K562 (cell line): ENCODE results near the gene CPED1. TPM values are rescaled to one million over a fixed set of nuclear protein-coding genes. Genes with fewer than 3 reads are reported as not detected.

Experiments used
- ATAC-seq: fragments of 200-7000 bp; cut with Tn5 transposase; 3 replicates; pipeline ENCODE4 v1.9.1; 2020; ENCODE audit warnings: moderate library complexity
- BruUV-seq: library from RNA; stranded (reverse); fragments of 400-500 nt; replicated peaks from 2 replicates; lab custom pipeline; 2021; lab: Mats Ljungman, UMichigan
- CTCF ChIA-PET: fragments of 300-600 bp; formaldehyde crosslinking; extraction: SDS; loops from one replicate; lab custom pipeline; 2021; ENCODE audit warnings: low intra/inter-chr PET ratio; lab: Yijun Ruan, JAX
- POLR2A ChIA-PET: fragments of 300-600, 350-650 bp; sonication (Branson Sonifier 250); formaldehyde crosslinking; extraction: SDS; loops from one replicate; lab custom pipeline; 2021; ENCODE audit warnings: antibody characterized with exemption, inconsistent platforms; lab: Yijun Ruan, JAX
- DNase-seq, 4 experiments: peaks; one replicate each; pipeline versions ENCODE4 v3.0.0 to v3.0.0-alpha.2; 2011 to 2018; ENCODE audit warnings: low spot score in 3 of 4, mixed read lengths in 3 of 4; ENCODE audit errors: extremely low read depth in 1 of 4
- FAIRE-seq: peaks from 2 replicates; lab custom pipeline; 2011; peaks lifted over from hg19 to GRCh38; lab: Jason Lieb, UNC
- H2AFZ ChIP-seq: 2 replicates; pipeline ENCODE4 v1.6.0; 2011; ENCODE audit warnings: low read depth, low read length, control low read depth, inconsistent platforms
- H3K27ac ChIP-seq: fragments of 200-600 bp; 3 replicates; pipeline ENCODE4 v1.8.0; 2011; ENCODE audit warnings: low read depth, mild to moderate bottlenecking, control low read depth, inconsistent platforms, low read length, moderate library complexity, mixed read lengths; ENCODE audit errors: extremely low read depth
- H3K27me3 ChIP-seq, 2 experiments: fragments of 300-600 bp in 1 of 2; 2 replicates in 1 of 2; 3 replicates in 1 of 2; pipeline versions ENCODE4 v1.6.0 to v1.8.0; 2011; ENCODE audit warnings: inconsistent platforms in 2 of 2, low read length in 2 of 2, mild to moderate bottlenecking in 1 of 2, mixed read lengths in 1 of 2, moderate library complexity in 1 of 2; ENCODE audit not compliant: control insufficient read depth in 2 of 2, insufficient read depth in 2 of 2
- H3K36me3 ChIP-seq: fragments of 300-600 bp; 3 replicates; pipeline ENCODE4 v1.8.0; 2011; ENCODE audit warnings: mild to moderate bottlenecking, low read length, inconsistent platforms; ENCODE audit not compliant: control insufficient read depth, insufficient read depth
- H3K4me1 ChIP-seq, 2 experiments: fragments of 200-600 bp in 1 of 2; replicated peaks in 1 of 2; 2 replicates in 1 of 2; 3 replicates in 1 of 2; pipeline versions ENCODE4 v1.5.1 to v1.8.0; 2011; ENCODE audit warnings: inconsistent platforms in 2 of 2, low read length in 2 of 2, mild to moderate bottlenecking in 1 of 2, mixed read lengths in 1 of 2, moderate library complexity in 1 of 2; ENCODE audit not compliant: control insufficient read depth in 2 of 2, insufficient read depth in 2 of 2
- H3K4me2 ChIP-seq: 2 replicates; pipeline ENCODE4 v1.6.1; 2011; ENCODE audit warnings: low read length, control low read depth, inconsistent platforms, mixed read lengths; ENCODE audit not compliant: insufficient read depth
- H3K4me3 ChIP-seq: fragments of 200-600 bp; sonication (generic), shearing (Covaris generic); 2 replicates; pipeline ENCODE4 v1.5.1; 2016; ENCODE audit warnings: control low read depth, inconsistent platforms
- H3K79me2 ChIP-seq: fragments of 200-600 bp; 3 replicates; pipeline ENCODE4 v1.8.0; 2011; ENCODE audit warnings: low read length, inconsistent platforms; ENCODE audit not compliant: control insufficient read depth, insufficient read depth
- H3K9ac ChIP-seq, 2 experiments: 2 replicates each; pipeline versions ENCODE4 v1.6.0 to v1.6.1; 2011; ENCODE audit warnings: low read depth in 2 of 2, low read length in 2 of 2, control low read depth in 1 of 2, inconsistent platforms in 1 of 2, mild to moderate bottlenecking in 1 of 2, mixed read lengths in 1 of 2; ENCODE audit not compliant: insufficient read depth in 1 of 2
- H3K9me1 ChIP-seq: one replicate; pipeline ENCODE4 v1.6.0; 2011; ENCODE audit warnings: inconsistent platforms, mild to moderate bottlenecking, low read length, moderate library complexity; ENCODE audit not compliant: control insufficient read depth, insufficient read depth
- H3K9me3 ChIP-seq: replicated peaks from 2 replicates; pipeline ENCODE4 v1.5.1; 2011; ENCODE audit warnings: low read depth, low read length, inconsistent platforms; ENCODE audit not compliant: control insufficient read depth, insufficient read depth
- H4K20me1 ChIP-seq: replicated peaks from 2 replicates; pipeline ENCODE4 v1.6.1; 2011; ENCODE audit warnings: low read length, inconsistent platforms, mixed read lengths; ENCODE audit not compliant: control insufficient read depth, insufficient read depth
- E2F5 ChIP-seq: sonication (generic); formaldehyde crosslinking; IDR thresholded peaks from 2 replicates; pipeline ENCODE4 v1.8.0; 2022; ENCODE audit warnings: mild to moderate bottlenecking, missing genetic modification reagents
- MEIS2 ChIP-seq: fragments of 450-650 bp; IDR thresholded peaks from 2 replicates; pipeline ENCODE4 v1.6.1; 2014; ENCODE audit warnings: mild to moderate bottlenecking; ENCODE audit not compliant: partially characterized antibody
- PBX2 ChIP-seq, 2 experiments: IDR thresholded peaks in 1 of 2; conservative IDR thresholded peaks in 1 of 2; 2 replicates each; pipeline ENCODE4 v1.6.1; 2016; ENCODE audit warnings: low read depth in 2 of 2, mild to moderate bottlenecking in 1 of 2, missing compliant biosample characterization in 1 of 2, missing genetic modification characterization in 1 of 2, moderate library complexity in 1 of 2
- RAD21 ChIP-seq, 2 experiments: fragments of 250-450 bp in 1 of 2; fragments of 450-650 bp in 1 of 2; sonication (Bioruptor Pico) in 1 of 2; formaldehyde crosslinking in 1 of 2; IDR thresholded peaks in 1 of 2; conservative IDR thresholded peaks in 1 of 2; 2 replicates each; pipeline versions ENCODE4 v1.4.0 to v1.8.0; 2020 to 2022; ENCODE audit warnings: mild to moderate bottlenecking in 2 of 2, moderate library complexity in 1 of 2
- WGBS: fragments of 100-300 bp; shearing (Covaris generic); methylation state at CpG from one replicate; pipeline ENCODE4 v1.1.6; 2016; ENCODE audit warnings: low coverage, mixed read lengths; ENCODE audit not compliant: insufficient coverage; ENCODE audit errors: missing lambda C conversion rate; 5-methylcytosine and 5-hydroxymethylcytosine counted together
- in situ Hi-C: fragments of 300-500 bp; cut with MboI; formaldehyde crosslinking; loops from 4 replicates; pipeline ENCODE4 v1.15.0; 2018; ENCODE audit warnings: inconsistent platforms, mixed read lengths
- intact Hi-C: fragments of 100-400 bp; cut with micrococcal nuclease; formaldehyde crosslinking; loops from 2 replicates; pipeline ENCODE4 v1.14.2; 2022
- polyA plus RNA-seq, 8 experiments: library from polyadenylated mRNA; depleted of rRNA in 4 of 8; stranded (reverse) in 5 of 8; unstranded in 3 of 8; fragments of >200 nt; fragmentation: Nextera tagmentation in 2 of 8; fragmentation: Illumina TruSeq in 1 of 8; extraction: Ambion mirVana in 2 of 8; extraction: Trizol in 1 of 8; gene quantifications; 2 replicates each; pipeline versions ENCODE4 v1.2.1 to v1.2.3, GENCODE V29; 2011 to 2014; ENCODE audit warnings: inconsistent platforms in 1 of 8, missing spikeins in 1 of 8
- total RNA-seq, 7 experiments: library from RNA; depleted of rRNA in 6 of 7; stranded (reverse); fragments of >200 nt in 6 of 7; fragmentation: Illumina TruSeq in 2 of 7; extraction: Trizol in 2 of 7; gene quantifications; 2 replicates each; pipeline versions ENCODE4 v1.2.1 to v1.2.3, GENCODE V29; 2011 to 2021; ENCODE audit warnings: low replicate concordance in 1 of 7
- TF ChIP-seq, protein P1 (sequence below): fragments of 250-450 bp; sonication (Bioruptor Pico); IDR thresholded peaks from 2 replicates; pipeline ENCODE4 v1.8.0; 2021; ENCODE audit warnings: mild to moderate bottlenecking, moderate library complexity
- TF ChIP-seq, protein P2 (sequence below): fragments of 450-650 bp; formaldehyde crosslinking; conservative IDR thresholded peaks from 2 replicates; pipeline ENCODE4 v1.4.0; 2022; ENCODE audit warnings: mild to moderate bottlenecking, missing genetic modification characterization

Gene CPED1
- total and polyA plus RNA-seq, 9 of the 15 experiments (the other 6 are each of a cell fraction or from before 2014, with no cell fraction given), result 195 to 393 (median 290) TPM

GRCh38 chr7:121313793-121314676 lies 325.5 kb downstream of the CPED1 start:
- H2AFZ ChIP-seq, result no peak overlapping the region
- H3K9ac ChIP-seq, result no peak overlapping the region
- H3K27me3 ChIP-seq, result peaks cover 9 to 13% of the 10 kb centered on the region in 2 experiments
- no peaks in the 10 kb centered on the region for H3K4me1 ChIP-seq
- TF ChIP-seq MEIS2, result peak; percentile 48
- TF ChIP-seq, protein P1, sequence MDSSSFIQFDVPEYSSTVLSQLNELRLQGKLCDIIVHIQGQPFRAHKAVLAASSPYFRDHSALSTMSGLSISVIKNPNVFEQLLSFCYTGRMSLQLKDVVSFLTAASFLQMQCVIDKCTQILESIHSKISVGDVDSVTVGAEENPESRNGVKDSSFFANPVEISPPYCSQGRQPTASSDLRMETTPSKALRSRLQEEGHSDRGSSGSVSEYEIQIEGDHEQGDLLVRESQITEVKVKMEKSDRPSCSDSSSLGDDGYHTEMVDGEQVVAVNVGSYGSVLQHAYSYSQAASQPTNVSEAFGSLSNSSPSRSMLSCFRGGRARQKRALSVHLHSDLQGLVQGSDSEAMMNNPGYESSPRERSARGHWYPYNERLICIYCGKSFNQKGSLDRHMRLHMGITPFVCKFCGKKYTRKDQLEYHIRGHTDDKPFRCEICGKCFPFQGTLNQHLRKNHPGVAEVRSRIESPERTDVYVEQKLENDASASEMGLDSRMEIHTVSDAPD (CRISPR knock-in tag), result no peak
- TF ChIP-seq, protein P2, sequence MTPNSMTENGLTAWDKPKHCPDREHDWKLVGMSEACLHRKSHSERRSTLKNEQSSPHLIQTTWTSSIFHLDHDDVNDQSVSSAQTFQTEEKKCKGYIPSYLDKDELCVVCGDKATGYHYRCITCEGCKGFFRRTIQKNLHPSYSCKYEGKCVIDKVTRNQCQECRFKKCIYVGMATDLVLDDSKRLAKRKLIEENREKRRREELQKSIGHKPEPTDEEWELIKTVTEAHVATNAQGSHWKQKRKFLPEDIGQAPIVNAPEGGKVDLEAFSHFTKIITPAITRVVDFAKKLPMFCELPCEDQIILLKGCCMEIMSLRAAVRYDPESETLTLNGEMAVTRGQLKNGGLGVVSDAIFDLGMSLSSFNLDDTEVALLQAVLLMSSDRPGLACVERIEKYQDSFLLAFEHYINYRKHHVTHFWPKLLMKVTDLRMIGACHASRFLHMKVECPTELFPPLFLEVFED (CRISPR knock-in tag), result no peak
- TF ChIP-seq RAD21 (CRISPR knock-in tag; conservative IDR thresholded peaks at IDR 0.05 in 1 of 2, IDR thresholded peaks at IDR 0.05 in 1 of 2), result peak in 1 of 2 experiments; percentile 19; a peak in 1 of 4 replicates
- TF ChIP-seq E2F5 (CRISPR knock-in tag), result no peak
- no peak for TF ChIP-seq PBX2 (CRISPR knock-in tag; IDR thresholded peaks at IDR 0.05; ENCODE audit: low read depth)
- peak; percentile 65 for TF ChIP-seq PBX2 (tag; conservative IDR thresholded peaks at IDR 0.05; ENCODE audit: low read depth)
- ChIA-PET POLR2A (interaction anchor here (0.6 to 1.1 kb wide), 3 partner anchors 13 to 21 kb away, joined by 3 to 4 read pairs (median 3); no protein-coding TSS in a partner anchor), CTCF (no interaction called here)
- no peaks in the 10 kb centered on the region for H3K36me3 ChIP-seq
- no peak overlapping the region for H3K4me3 ChIP-seq
- H3K27ac ChIP-seq, result no peak overlapping the region
- no peak overlapping the region for H3K4me2 ChIP-seq
- intact Hi-C loops, result no loop called here
- peak; percentile 51 for ATAC-seq
- H3K79me2 ChIP-seq, result no peaks in the 10 kb centered on the region
- no peaks in the 10 kb centered on the region for H3K9me1 ChIP-seq
- no peaks in the 10 kb centered on the region for H3K9me3 ChIP-seq
- no peaks in the 10 kb centered on the region for H4K20me1 ChIP-seq
- in situ Hi-C loops, result loop anchor here (10.0 kb wide), 1 partner anchor 519 kb away; no protein-coding TSS in a partner anchor
- no peak for DNase-seq
- FAIRE-seq, result no peak
- BruUV-seq, result no TSS peak
- 2% methylated on average over 9 of the region's 9 CpGs for WGBS
